ENCODE measurements around the gene BAAT.

Gene BAAT

DNA sequence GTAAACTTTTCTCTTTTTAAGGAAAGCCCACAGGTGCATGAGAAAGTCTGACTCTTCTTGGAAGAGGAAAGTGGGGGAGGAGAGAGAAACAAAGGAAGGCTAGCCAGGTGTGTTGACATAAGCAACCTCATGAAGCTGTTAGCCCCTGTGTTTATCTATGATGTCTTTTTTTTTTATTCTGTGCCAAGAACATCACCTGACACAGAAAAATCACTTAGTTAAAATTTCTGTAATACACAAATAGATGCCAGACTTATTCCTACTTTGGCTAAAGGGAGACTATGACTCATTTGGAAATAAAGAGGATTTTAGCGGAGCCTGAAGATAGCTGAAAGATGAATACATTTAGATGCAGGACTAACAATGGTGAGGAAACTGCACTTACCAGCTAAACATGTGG, 58.3 kb downstream of the BAAT start:
- H3K27ac ChIP-seq (ENCODE audit: extremely low read depth, low read depth, low read length) = no peak overlapping the region
- H3K4me3 ChIP-seq (ENCODE audit: low read depth, low read length) = no peak overlapping the region
- CTCF ChIA-PET = interaction anchor here (3.4 kb wide), 1 partner anchor 15 kb away, joined by 14 read pairs; no protein-coding TSS in a partner anchor
- no peaks in the 10 kb centered on the region for H3K9me3 ChIP-seq (ENCODE audit: control insufficient read depth, insufficient read depth, low read depth, low read length)
- H3K36me3 ChIP-seq (ENCODE audit: control insufficient read depth in 2 of 2, insufficient read depth in 1 of 2, low read length in 2 of 2) = no peaks in the 10 kb centered on the region
- POLR2A ChIA-PET = no interaction called here
- TF ChIP-seq ZNF140 (tag by site-specific recombination; IDR thresholded peaks at IDR 0.05) (no peak), ZNF510 (tag by site-specific recombination; IDR thresholded peaks at IDR 0.05; ENCODE audit: insufficient replicate concordance) (no peak), ZNF701 (tag by site-specific recombination; IDR thresholded peaks at IDR 0.05) (no peak), RBAK (tag by site-specific recombination; IDR thresholded peaks at IDR 0.05) (no peak), ZBTB21 (tag by site-specific recombination; IDR thresholded peaks at IDR 0.05) (no peak), REPIN1 (tag by site-specific recombination; IDR thresholded peaks at IDR 0.05; ENCODE audit: low read depth) (no peak)
- TF ChIP-seq, protein P1, sequence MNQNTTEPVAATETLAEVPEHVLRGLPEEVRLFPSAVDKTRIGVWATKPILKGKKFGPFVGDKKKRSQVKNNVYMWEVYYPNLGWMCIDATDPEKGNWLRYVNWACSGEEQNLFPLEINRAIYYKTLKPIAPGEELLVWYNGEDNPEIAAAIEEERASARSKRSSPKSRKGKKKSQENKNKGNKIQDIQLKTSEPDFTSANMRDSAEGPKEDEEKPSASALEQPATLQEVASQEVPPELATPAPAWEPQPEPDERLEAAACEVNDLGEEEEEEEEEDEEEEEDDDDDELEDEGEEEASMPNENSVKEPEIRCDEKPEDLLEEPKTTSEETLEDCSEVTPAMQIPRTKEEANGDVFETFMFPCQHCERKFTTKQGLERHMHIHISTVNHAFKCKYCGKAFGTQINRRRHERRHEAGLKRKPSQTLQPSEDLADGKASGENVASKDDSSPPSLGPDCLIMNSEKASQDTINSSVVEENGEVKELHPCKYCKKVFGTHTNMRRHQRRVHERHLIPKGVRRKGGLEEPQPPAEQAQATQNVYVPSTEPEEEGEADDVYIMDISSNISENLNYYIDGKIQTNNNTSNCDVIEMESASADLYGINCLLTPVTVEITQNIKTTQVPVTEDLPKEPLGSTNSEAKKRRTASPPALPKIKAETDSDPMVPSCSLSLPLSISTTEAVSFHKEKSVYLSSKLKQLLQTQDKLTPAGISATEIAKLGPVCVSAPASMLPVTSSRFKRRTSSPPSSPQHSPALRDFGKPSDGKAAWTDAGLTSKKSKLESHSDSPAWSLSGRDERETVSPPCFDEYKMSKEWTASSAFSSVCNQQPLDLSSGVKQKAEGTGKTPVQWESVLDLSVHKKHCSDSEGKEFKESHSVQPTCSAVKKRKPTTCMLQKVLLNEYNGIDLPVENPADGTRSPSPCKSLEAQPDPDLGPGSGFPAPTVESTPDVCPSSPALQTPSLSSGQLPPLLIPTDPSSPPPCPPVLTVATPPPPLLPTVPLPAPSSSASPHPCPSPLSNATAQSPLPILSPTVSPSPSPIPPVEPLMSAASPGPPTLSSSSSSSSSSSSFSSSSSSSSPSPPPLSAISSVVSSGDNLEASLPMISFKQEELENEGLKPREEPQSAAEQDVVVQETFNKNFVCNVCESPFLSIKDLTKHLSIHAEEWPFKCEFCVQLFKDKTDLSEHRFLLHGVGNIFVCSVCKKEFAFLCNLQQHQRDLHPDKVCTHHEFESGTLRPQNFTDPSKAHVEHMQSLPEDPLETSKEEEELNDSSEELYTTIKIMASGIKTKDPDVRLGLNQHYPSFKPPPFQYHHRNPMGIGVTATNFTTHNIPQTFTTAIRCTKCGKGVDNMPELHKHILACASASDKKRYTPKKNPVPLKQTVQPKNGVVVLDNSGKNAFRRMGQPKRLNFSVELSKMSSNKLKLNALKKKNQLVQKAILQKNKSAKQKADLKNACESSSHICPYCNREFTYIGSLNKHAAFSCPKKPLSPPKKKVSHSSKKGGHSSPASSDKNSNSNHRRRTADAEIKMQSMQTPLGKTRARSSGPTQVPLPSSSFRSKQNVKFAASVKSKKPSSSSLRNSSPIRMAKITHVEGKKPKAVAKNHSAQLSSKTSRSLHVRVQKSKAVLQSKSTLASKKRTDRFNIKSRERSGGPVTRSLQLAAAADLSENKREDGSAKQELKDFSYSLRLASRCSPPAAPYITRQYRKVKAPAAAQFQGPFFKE (tag by site-specific recombination; IDR thresholded peaks at IDR 0.05; ENCODE audit: borderline replicate concordance) = no peak
- no peaks in the 10 kb centered on the region for H3K4me1 ChIP-seq (ENCODE audit: control insufficient read depth, insufficient read depth, low read length)

DNA sequence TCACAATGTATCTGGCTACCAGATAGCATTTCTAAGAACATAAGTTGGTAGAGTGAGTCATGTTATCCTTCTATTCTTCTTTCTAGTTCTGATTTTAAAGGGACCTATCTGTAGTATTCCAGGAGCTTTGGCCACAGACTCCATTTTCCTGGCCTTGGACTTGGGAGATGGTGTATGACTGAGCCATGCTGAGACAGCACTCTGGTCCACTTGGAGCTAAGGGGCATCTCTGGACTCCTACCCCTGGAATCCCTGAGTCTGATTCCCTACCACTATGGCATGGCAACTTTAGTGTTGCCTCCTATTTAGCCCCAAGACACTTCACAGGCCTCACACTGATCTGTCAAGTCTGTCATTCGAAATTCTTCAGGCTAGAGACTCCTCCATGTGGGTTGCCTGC, 58.8 kb downstream of the BAAT start:
- POLR2A ChIA-PET = no interaction called here
- Histone ChIP-seq H3K27ac (ENCODE audit: extremely low read depth, low read depth, low read length) (no peak overlapping the region), H3K4me3 (ENCODE audit: low read depth, low read length) (no peak overlapping the region), H3K4me1 (ENCODE audit: control insufficient read depth, insufficient read depth, low read length) (no peaks in the 10 kb centered on the region), H3K9me3 (ENCODE audit: control insufficient read depth, insufficient read depth, low read depth, low read length) (no peaks in the 10 kb centered on the region), H3K36me3 (ENCODE audit: control insufficient read depth in 2 of 2, insufficient read depth in 1 of 2, low read length in 2 of 2) (no peaks in the 10 kb centered on the region)
- TF ChIP-seq, protein P2, sequence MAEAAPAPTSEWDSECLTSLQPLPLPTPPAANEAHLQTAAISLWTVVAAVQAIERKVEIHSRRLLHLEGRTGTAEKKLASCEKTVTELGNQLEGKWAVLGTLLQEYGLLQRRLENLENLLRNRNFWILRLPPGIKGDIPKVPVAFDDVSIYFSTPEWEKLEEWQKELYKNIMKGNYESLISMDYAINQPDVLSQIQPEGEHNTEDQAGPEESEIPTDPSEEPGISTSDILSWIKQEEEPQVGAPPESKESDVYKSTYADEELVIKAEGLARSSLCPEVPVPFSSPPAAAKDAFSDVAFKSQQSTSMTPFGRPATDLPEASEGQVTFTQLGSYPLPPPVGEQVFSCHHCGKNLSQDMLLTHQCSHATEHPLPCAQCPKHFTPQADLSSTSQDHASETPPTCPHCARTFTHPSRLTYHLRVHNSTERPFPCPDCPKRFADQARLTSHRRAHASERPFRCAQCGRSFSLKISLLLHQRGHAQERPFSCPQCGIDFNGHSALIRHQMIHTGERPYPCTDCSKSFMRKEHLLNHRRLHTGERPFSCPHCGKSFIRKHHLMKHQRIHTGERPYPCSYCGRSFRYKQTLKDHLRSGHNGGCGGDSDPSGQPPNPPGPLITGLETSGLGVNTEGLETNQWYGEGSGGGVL (tag by site-specific recombination; IDR thresholded peaks at IDR 0.05) = no peak
- no peak for TF ChIP-seq ZNF701 (tag by site-specific recombination; IDR thresholded peaks at IDR 0.05)
- CTCF ChIA-PET = interaction anchor here (0.6 to 3.4 kb wide), 3 partner anchors 14 to 344 kb away, joined by 3 to 14 read pairs (median 3); no protein-coding TSS in a partner anchor

DNA sequence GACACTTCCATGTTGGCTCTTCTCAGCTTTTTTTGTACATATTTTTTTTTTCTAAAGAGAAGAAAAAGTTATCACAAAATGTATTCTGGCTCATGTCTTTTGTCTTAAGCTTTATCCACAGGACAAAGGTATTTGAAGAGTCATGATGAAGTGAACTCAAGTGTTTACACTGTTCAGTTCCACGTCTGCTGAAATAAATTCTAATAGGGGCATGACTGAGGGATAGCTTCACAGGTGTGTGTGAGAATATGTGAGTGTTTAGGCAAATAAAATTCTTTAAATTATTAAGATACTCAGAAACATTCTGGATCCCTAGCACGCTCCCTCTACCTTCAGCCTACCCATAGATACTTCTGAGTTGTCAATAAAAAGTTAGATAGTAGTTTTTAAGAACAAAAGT, 59.8 kb downstream of the BAAT start:
- H3K4me3 ChIP-seq (ENCODE audit: low read depth, low read length) = no peak overlapping the region
- H3K36me3 ChIP-seq (ENCODE audit: control insufficient read depth in 2 of 2, insufficient read depth in 1 of 2, low read length in 2 of 2) = no peaks in the 10 kb centered on the region
- H3K4me1 ChIP-seq (ENCODE audit: control insufficient read depth, insufficient read depth, low read length) = no peaks in the 10 kb centered on the region
- H3K9me3 ChIP-seq (ENCODE audit: control insufficient read depth, insufficient read depth, low read depth, low read length) = no peaks in the 10 kb centered on the region
- no peak overlapping the region for H3K27ac ChIP-seq (ENCODE audit: extremely low read depth, low read depth, low read length)
- CTCF ChIA-PET = interaction anchor here (0.5 to 3.4 kb wide), 6 partner anchors 10 to 1816 kb away, joined by 3 to 14 read pairs (median 4); no protein-coding TSS in a partner anchor
- POLR2A ChIA-PET = no interaction called here
- TF ChIP-seq ZNF132 (tag by site-specific recombination; IDR thresholded peaks at IDR 0.05; ENCODE audit: borderline replicate concordance) (no peak), ZBTB20 (tag by site-specific recombination; IDR thresholded peaks at IDR 0.05) (no peak), ZNF830 (tag by site-specific recombination; IDR thresholded peaks at IDR 0.05; ENCODE audit: low read depth) (no peak), ZNF24 (tag by site-specific recombination; IDR thresholded peaks at IDR 0.05) (no peak)
- TF ChIP-seq, protein P3, sequence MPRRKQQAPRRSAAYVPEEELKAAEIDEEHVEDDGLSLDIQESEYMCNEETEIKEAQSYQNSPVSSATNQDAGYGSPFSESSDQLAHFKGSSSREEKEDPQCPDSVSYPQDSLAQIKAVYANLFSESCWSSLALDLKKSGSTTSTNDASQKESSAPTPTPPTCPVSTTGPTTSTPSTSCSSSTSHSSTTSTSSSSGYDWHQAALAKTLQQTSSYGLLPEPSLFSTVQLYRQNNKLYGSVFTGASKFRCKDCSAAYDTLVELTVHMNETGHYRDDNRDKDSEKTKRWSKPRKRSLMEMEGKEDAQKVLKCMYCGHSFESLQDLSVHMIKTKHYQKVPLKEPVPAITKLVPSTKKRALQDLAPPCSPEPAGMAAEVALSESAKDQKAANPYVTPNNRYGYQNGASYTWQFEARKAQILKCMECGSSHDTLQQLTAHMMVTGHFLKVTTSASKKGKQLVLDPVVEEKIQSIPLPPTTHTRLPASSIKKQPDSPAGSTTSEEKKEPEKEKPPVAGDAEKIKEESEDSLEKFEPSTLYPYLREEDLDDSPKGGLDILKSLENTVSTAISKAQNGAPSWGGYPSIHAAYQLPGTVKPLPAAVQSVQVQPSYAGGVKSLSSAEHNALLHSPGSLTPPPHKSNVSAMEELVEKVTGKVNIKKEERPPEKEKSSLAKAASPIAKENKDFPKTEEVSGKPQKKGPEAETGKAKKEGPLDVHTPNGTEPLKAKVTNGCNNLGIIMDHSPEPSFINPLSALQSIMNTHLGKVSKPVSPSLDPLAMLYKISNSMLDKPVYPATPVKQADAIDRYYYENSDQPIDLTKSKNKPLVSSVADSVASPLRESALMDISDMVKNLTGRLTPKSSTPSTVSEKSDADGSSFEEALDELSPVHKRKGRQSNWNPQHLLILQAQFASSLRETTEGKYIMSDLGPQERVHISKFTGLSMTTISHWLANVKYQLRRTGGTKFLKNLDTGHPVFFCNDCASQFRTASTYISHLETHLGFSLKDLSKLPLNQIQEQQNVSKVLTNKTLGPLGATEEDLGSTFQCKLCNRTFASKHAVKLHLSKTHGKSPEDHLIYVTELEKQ (tag by site-specific recombination; IDR thresholded peaks at IDR 0.05; ENCODE audit: borderline replicate concordance) = no peak
- TF ChIP-seq, protein P1 (tag by site-specific recombination; IDR thresholded peaks at IDR 0.05; ENCODE audit: borderline replicate concordance) = no peak

Data from HEK293 (cell line).